Measurements from ENCODE around the gene STAG1.

DNA sequence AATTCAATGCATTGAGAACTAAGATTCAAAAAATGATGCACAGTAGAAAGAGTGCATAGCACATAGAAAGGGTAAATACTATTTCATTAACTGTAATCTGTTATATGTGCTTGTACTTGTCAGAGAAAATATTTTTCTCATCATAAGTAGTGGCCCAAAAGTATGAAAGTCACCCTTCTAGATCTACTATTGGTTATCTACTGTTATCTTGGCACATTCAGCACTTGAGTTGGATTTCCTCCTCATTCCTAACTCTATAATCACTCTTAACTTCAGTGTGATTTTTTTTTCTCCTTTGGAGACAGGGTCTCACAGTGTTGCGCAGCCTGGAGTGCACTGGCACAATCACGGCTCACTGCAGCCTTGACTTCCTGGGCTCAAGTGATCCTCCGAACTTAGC, 307.6 kb downstream of the STAG1 start:
- TF ChIP-seq, protein P1, sequence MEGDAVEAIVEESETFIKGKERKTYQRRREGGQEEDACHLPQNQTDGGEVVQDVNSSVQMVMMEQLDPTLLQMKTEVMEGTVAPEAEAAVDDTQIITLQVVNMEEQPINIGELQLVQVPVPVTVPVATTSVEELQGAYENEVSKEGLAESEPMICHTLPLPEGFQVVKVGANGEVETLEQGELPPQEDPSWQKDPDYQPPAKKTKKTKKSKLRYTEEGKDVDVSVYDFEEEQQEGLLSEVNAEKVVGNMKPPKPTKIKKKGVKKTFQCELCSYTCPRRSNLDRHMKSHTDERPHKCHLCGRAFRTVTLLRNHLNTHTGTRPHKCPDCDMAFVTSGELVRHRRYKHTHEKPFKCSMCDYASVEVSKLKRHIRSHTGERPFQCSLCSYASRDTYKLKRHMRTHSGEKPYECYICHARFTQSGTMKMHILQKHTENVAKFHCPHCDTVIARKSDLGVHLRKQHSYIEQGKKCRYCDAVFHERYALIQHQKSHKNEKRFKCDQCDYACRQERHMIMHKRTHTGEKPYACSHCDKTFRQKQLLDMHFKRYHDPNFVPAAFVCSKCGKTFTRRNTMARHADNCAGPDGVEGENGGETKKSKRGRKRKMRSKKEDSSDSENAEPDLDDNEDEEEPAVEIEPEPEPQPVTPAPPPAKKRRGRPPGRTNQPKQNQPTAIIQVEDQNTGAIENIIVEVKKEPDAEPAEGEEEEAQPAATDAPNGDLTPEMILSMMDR (IDR thresholded peaks at IDR 0.05): no peak
- TF ChIP-seq POLR2A (IDR thresholded peaks at IDR 0.05): no peak

Measured in body of pancreas (tissue), 4 donors.